HFFc6 (cell line): ENCODE data around the gene SNX19. TPM values are rescaled to one million over a fixed set of nuclear protein-coding genes. Genes with fewer than 3 reads are reported as not detected.

Experiments used
- DNase-seq: peaks from one replicate; pipeline ENCODE4 v3.0.0-alpha.2; 2018
- H3K27ac Mint-ChIP-seq: 2 replicates; pipeline ENCODE4 v1.8.0; 2020; ENCODE audit warnings: mild to moderate bottlenecking, mixed read lengths
- H3K27me3 Mint-ChIP-seq: 2 replicates; pipeline ENCODE4 v1.8.0; 2021; ENCODE audit warnings: mild to moderate bottlenecking, moderate library complexity, mixed read lengths; ENCODE audit not compliant: insufficient read depth
- H3K36me3 Mint-ChIP-seq: 2 replicates; pipeline ENCODE4 v1.8.0; 2021; ENCODE audit warnings: low read depth, mixed read lengths
- H3K4me1 Mint-ChIP-seq: 2 replicates; pipeline ENCODE4 v1.8.0; 2020; ENCODE audit warnings: low read depth, mixed read lengths
- H3K4me3 Mint-ChIP-seq: 2 replicates; pipeline ENCODE4 v1.8.0; 2020; ENCODE audit warnings: mild to moderate bottlenecking, moderate library complexity, mixed read lengths
- H3K9me3 Mint-ChIP-seq: 2 replicates; pipeline ENCODE4 v1.8.0; 2020; ENCODE audit warnings: mild to moderate bottlenecking, mixed read lengths
- CTCF ChIP-seq: fragments of 200-600 bp; sonication (generic); IDR thresholded peaks from 2 replicates; pipeline ENCODE4 v1.5.0; 2021; ENCODE audit warnings: antibody characterized with exemption, mild to moderate bottlenecking
- total RNA-seq, 6 experiments: library from RNA; stranded (reverse); fragmentation: NEBNext Ultra II Directional; extraction: Animal tissue kit (Norgen Biotek cat#: 25700); gene quantifications; 2 replicates in 1 of 6; 3 replicates in 5 of 6; pipeline ENCODE4 v1.2.3, GENCODE V29; 2021

The SNX19 gene
- total RNA-seq, 6 experiments from 2014 or later, result 44.2 to 56.7 (median 50.2) TPM

DNA sequence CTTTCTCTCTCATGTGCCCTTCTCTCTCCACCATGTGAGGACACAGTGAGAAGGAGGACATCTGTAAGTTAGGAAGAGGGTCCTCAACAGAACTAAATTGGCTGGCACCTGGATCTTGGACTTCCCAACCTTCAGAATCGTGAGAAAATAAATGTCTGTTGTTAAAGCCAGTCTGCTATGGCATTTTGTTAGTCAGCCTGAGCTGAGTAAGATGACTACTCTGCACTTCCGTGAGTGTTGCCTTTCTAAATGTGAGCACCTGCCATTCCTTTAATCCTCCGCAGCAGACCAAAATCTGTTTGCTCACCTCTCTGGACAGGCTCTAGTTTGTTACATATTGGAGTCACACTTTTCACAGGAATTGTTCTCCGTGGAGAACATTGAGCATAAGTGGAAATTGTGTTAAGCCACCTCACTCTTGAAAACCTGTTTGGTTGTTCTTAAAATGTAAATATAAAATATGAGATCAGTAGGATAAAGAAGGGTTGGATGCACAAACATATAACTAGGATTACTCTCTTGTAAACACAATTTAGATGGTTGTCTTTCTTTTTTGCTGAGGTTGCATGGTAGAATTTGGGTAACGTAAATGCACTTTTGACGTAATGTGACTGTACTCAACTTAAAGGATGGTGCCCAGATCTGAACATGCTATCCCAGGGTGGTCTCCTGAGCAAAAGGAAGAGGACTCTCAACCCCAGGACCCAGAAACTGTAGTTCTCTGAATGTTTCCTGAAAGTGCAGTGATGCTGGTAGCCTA, 65.9 kb downstream of the SNX19 start:
- Mint-ChIP-seq H3K4me1 (peaks cover 48% of the 10 kb centered on the region), H3K27ac (no peak overlapping the region), H3K27me3 (no peaks in the 10 kb centered on the region; the same call in 1 of the 2 replicates), H3K36me3 (no peaks in the 10 kb centered on the region), H3K4me3 (no peak overlapping the region), H3K9me3 (no peaks in the 10 kb centered on the region)
- DNase-seq, result no peak
- TF ChIP-seq CTCF, result no peak

DNA sequence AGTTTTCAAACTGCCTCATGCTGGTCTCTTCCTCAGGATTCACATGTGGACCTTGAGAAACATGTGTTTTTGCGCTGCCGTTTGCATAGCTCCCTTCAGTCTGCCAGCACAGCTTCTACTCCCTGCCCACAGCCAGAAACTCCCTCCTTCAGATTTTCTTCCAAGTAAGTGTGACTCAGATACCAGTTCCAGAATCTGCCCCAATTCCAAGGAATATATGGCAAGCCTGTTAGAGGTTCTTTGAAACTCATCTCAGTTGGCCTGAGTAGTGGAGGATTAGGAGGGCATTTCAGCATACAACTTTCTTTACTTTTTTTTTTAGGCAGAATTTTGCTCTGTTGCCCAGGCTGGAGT, 67.1 kb downstream of the SNX19 start:
- no peaks in the 10 kb centered on the region; the same call in 1 of the 2 replicates for H3K27me3 Mint-ChIP-seq

GRCh38 chr11:130848361-130849214, 67.7 kb downstream of the SNX19 start:
- no peak for DNase-seq
- H3K4me3 Mint-ChIP-seq, result peak overlapping the region; percentile 56
- H3K9me3 Mint-ChIP-seq, result no peaks in the 10 kb centered on the region
- no peak for TF ChIP-seq CTCF
- peaks cover 53% of the 10 kb centered on the region for H3K4me1 Mint-ChIP-seq
- H3K27me3 Mint-ChIP-seq, result no peaks in the 10 kb centered on the region; the same call in 1 of the 2 replicates
- H3K27ac Mint-ChIP-seq, result peak overlapping the region; percentile 58
- H3K36me3 Mint-ChIP-seq, result no peaks in the 10 kb centered on the region

More for the DNA sequence above, 67.1 kb downstream of the SNX19 start:
- Mint-ChIP-seq H3K36me3 (no peaks in the 10 kb centered on the region), H3K27ac (peak overlapping the region; percentile 58), H3K4me1 (peaks cover 53% of the 10 kb centered on the region), H3K9me3 (no peaks in the 10 kb centered on the region), H3K4me3 (peak overlapping the region; percentile 56)
- peak; percentile 80 for DNase-seq
- no peak for TF ChIP-seq CTCF

- peak overlapping the region; percentile 84 for H3K4me3 Mint-ChIP-seq
- peak; percentile 89 for DNase-seq
These were observed 68.8 kb downstream of the SNX19 start for GRCh38 chr11:130847517-130847916.

More at GRCh38 chr11:130847517-130847916, 68.8 kb downstream of the SNX19 start:
- TF ChIP-seq CTCF, result no peak
- H3K27ac Mint-ChIP-seq, result peak overlapping the region; percentile 81
- H3K27me3 Mint-ChIP-seq, result no peaks in the 10 kb centered on the region; the same call in 1 of the 2 replicates
- H3K9me3 Mint-ChIP-seq, result no peaks in the 10 kb centered on the region
- no peaks in the 10 kb centered on the region for H3K36me3 Mint-ChIP-seq
- peaks cover 53% of the 10 kb centered on the region for H3K4me1 Mint-ChIP-seq
